GM12865 (cell line): ENCODE data around the gene ANKRD63.
A peak's percentile ranks its signal among the peaks of the same experiment; 100 is the strongest.

ENCODE experiments used
- DNase-seq: peaks from one replicate; pipeline ENCODE4 v3.0.0; 2010; ENCODE audit warnings: low read depth
- H3K4me3 ChIP-seq: 2 replicates; pipeline ENCODE4 v1.5.1; 2011; ENCODE audit warnings: mild to moderate bottlenecking, low read depth, low read length, control low read depth
- TF ChIP-seq, protein P1 (sequence below): IDR thresholded peaks from 2 replicates; pipeline ENCODE4 v1.5.1; 2011; ENCODE audit warnings: low read length, control low read depth, low read depth, inconsistent platforms; ENCODE audit not compliant: insufficient read depth; ENCODE audit errors: missing control alignments

Gene ANKRD63

GRCh38 chr15:40239693-40240618 is 42.9 kb downstream of the ANKRD63 start:
- no peak overlapping the region for H3K4me3 ChIP-seq
- no peak for DNase-seq
- TF ChIP-seq, protein P1, sequence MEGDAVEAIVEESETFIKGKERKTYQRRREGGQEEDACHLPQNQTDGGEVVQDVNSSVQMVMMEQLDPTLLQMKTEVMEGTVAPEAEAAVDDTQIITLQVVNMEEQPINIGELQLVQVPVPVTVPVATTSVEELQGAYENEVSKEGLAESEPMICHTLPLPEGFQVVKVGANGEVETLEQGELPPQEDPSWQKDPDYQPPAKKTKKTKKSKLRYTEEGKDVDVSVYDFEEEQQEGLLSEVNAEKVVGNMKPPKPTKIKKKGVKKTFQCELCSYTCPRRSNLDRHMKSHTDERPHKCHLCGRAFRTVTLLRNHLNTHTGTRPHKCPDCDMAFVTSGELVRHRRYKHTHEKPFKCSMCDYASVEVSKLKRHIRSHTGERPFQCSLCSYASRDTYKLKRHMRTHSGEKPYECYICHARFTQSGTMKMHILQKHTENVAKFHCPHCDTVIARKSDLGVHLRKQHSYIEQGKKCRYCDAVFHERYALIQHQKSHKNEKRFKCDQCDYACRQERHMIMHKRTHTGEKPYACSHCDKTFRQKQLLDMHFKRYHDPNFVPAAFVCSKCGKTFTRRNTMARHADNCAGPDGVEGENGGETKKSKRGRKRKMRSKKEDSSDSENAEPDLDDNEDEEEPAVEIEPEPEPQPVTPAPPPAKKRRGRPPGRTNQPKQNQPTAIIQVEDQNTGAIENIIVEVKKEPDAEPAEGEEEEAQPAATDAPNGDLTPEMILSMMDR: no peak

GRCh38 chr15:40239404-40239692 is 43.5 kb downstream of the ANKRD63 start:
- H3K4me3 ChIP-seq: no peak overlapping the region
- TF ChIP-seq, protein P1: no peak
- DNase-seq: no peak

GRCh38 chr15:40238532-40239403 is 44.1 kb downstream of the ANKRD63 start, which contains the start of gene PAK6:
Gene PAK6, plus strand, starts transcription at chr15:40239063. Its CDS starts 25,723 bp downstream, at chr15:40264786.
- TF ChIP-seq, protein P1: no peak
- peak; percentile 27 for DNase-seq
- H3K4me3 ChIP-seq: peak within 1 kb of the TSS; percentile 24; the same call in 1 of the 2 replicates

DNA sequence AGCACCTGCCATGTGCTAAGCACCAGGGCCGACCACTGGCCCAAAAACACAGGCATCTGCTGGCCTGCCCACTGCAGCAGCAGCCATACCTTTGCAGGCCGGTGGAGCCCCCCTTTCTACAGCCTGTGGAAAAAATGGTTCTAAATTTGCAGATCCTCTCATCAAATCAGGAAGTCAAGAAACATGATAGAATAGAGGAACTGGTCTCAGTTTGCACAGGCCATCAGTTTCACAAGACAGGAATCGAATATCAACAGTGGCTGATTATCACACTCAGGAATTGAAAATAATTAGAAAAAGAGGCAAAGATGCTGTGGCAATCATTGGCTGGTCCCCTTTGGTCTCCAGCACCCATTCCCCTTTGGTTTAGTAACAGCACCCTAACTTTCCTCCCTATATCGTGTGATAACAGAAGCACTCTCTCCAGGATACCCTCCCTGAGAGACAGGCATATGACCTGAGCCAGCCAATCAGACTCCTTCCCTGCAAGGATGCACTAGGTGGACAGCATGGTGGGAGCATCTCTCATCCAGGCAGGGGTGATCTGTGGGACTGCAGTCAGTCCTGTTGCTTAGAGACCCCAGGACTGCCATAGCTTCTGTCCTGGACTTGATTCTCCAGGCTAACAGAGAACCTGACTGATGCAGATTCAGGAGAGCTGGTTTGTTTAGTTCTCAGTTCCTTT is 47.5 kb downstream of the ANKRD63 start:
- TF ChIP-seq, protein P1: no peak
- DNase-seq: no peak
- no peak overlapping the region for H3K4me3 ChIP-seq

- DNase-seq: no peak
- TF ChIP-seq, protein P1: no peak
- H3K4me3 ChIP-seq: no peak overlapping the region
Observed at GRCh38 chr15:40234783-40235182, 48.1 kb downstream of the ANKRD63 start.

GRCh38 chr15:40233727-40234577 is 48.9 kb downstream of the ANKRD63 start:
- H3K4me3 ChIP-seq: no peak overlapping the region
- TF ChIP-seq, protein P1: no peak
- no peak for DNase-seq
